Cardiac muscle cell (in vitro differentiated cells and primary cell): ENCODE data around the gene HMGB1. TPM values are rescaled to one million over a fixed set of nuclear protein-coding genes. Genes with fewer than 3 reads are reported as not detected.

ENCODE experiments used
- DNase-seq, 2 donors: peaks; one replicate each; pipeline versions ENCODE4 v3.0.0 to v3.0.0-alpha.2; 2010 to 2017; ENCODE audit warnings: low read depth in 1 of 2, low spot score in 1 of 2
- H3K27ac ChIP-seq: fragments of 200-600 bp; sonication (generic); 2 replicates; pipeline ENCODE4 v1.5.1; 2016
- H3K27me3 ChIP-seq: fragments of 200-600 bp; sonication (generic); 2 replicates; pipeline ENCODE4 v1.6.0; 2016; ENCODE audit warnings: control low read depth
- H3K36me3 ChIP-seq: fragments of 200-600 bp; sonication (generic); 2 replicates; pipeline ENCODE4 v1.5.1; 2016; ENCODE audit warnings: control low read depth
- H3K4me1 ChIP-seq: fragments of 200-600 bp; sonication (generic); 2 replicates; pipeline ENCODE4 v1.8.1; 2017; ENCODE audit warnings: low read depth, mild to moderate bottlenecking, mixed run types
- H3K4me3 ChIP-seq: fragments of 200-600 bp; sonication (generic); 2 replicates; pipeline ENCODE4 v1.5.1; 2016; ENCODE audit warnings: mild to moderate bottlenecking
- H3K9me3 ChIP-seq: fragments of 200-600 bp; sonication (generic); 2 replicates; pipeline ENCODE4 v1.5.1; 2017; ENCODE audit warnings: low read depth, mild to moderate bottlenecking, control low read depth
- CTCF ChIP-seq: IDR thresholded peaks from 2 replicates; pipeline ENCODE4 v1.5.1; 2012; ENCODE audit warnings: low read depth, mild to moderate bottlenecking, low read length
- polyA plus RNA-seq: library from polyadenylated mRNA; unstranded; fragments of >200 nt; fragmentation: Nextera tagmentation; extraction: Ambion mirVana; gene quantifications from 2 replicates; pipeline ENCODE4 v1.2.1, GENCODE V29; 2016
- total RNA-seq: library from RNA; depleted of rRNA; stranded (reverse); fragments of >200 nt; gene quantifications from 2 replicates; pipeline ENCODE4 v1.2.3, GENCODE V29; 2016

The HMGB1 gene
- total and polyA plus RNA-seq, 2 experiments from 2014 or later: 576 to 642 TPM

- no peak for TF ChIP-seq CTCF
- Histone ChIP-seq H3K27ac (no peak overlapping the region), H3K36me3 (no peaks in the 10 kb centered on the region), H3K9me3 (no peaks in the 10 kb centered on the region), H3K4me3 (no peak overlapping the region), H3K27me3 (no peaks in the 10 kb centered on the region), H3K4me1 (no peaks in the 10 kb centered on the region)
- DNase-seq: no peak
These were observed 36.5 kb upstream of the HMGB1 start for GRCh38 chr13:30502237-30502636.

GRCh38 chr13:30499338-30499737, 33.6 kb upstream of the HMGB1 start:
- no peak for DNase-seq
- no peaks in the 10 kb centered on the region for H3K4me1 ChIP-seq
- no peak for TF ChIP-seq CTCF
- no peak overlapping the region for H3K27ac ChIP-seq
- no peaks in the 10 kb centered on the region for H3K27me3 ChIP-seq
- no peaks in the 10 kb centered on the region for H3K9me3 ChIP-seq
- no peak overlapping the region for H3K4me3 ChIP-seq
- H3K36me3 ChIP-seq: no peaks in the 10 kb centered on the region

- H3K36me3 ChIP-seq: no peaks in the 10 kb centered on the region
- DNase-seq: no peak
- TF ChIP-seq CTCF: no peak
- no peak overlapping the region for H3K27ac ChIP-seq
- H3K4me1 ChIP-seq: peaks cover 3% of the 10 kb centered on the region
- H3K27me3 ChIP-seq: no peaks in the 10 kb centered on the region
- no peak overlapping the region for H3K4me3 ChIP-seq
- no peaks in the 10 kb centered on the region for H3K9me3 ChIP-seq
These were observed 30.4 kb upstream of the HMGB1 start for GRCh38 chr13:30496147-30496546.

GRCh38 chr13:30495746-30496145, 30.0 kb upstream of the HMGB1 start:
- peaks cover 3% of the 10 kb centered on the region for H3K4me1 ChIP-seq
- H3K27me3 ChIP-seq: no peaks in the 10 kb centered on the region
- no peak for TF ChIP-seq CTCF
- H3K4me3 ChIP-seq: no peak overlapping the region
- DNase-seq: no peak
- no peaks in the 10 kb centered on the region for H3K36me3 ChIP-seq
- H3K27ac ChIP-seq: no peak overlapping the region
- no peaks in the 10 kb centered on the region for H3K9me3 ChIP-seq

GRCh38 chr13:30493658-30494381, 28.1 kb upstream of the HMGB1 start:
- Histone ChIP-seq H3K9me3 (no peaks in the 10 kb centered on the region), H3K4me1 (peaks cover 3% of the 10 kb centered on the region), H3K27ac (no peak overlapping the region), H3K4me3 (no peak overlapping the region), H3K36me3 (no peaks in the 10 kb centered on the region), H3K27me3 (no peaks in the 10 kb centered on the region)
- no peak for TF ChIP-seq CTCF
- no peak for DNase-seq

- TF ChIP-seq CTCF: no peak
- no peak for DNase-seq
- Histone ChIP-seq H3K36me3 (no peaks in the 10 kb centered on the region), H3K27ac (no peak overlapping the region), H3K4me1 (peaks cover 10% of the 10 kb centered on the region), H3K9me3 (no peaks in the 10 kb centered on the region), H3K27me3 (no peaks in the 10 kb centered on the region), H3K4me3 (no peak overlapping the region)
These were observed 21.3 kb upstream of the HMGB1 start for GRCh38 chr13:30487075-30487470.
